Heart left ventricle (tissue), 13 donors: ENCODE measurements around the gene ALDH3B2.

Experiments
- POLR2A ChIP-seq, 2 donors: fragments of 450-650 bp; IDR thresholded peaks; one replicate each; pipeline ENCODE4 v1.6.1; 2017; ENCODE audit warnings: antibody characterized with exemption in 2 of 2, mild to moderate bottlenecking in 2 of 2, moderate library complexity in 2 of 2
- TF ChIP-seq, protein P1 (sequence below), 12 donors: fragments of 200-600 bp; sonication (generic) in 4 of 12; IDR thresholded peaks; one replicate each; pipeline versions ENCODE4 v1.5.0 to v1.8.0; 2018 to 2022; ENCODE audit warnings: antibody characterized with exemption in 12 of 12, mild to moderate bottlenecking in 5 of 12
- donor health status: ischemic (EF 13 %, LVEDD 7.1; RV severe dilation, severe dysfunction).
- donor health status: DM: no; HTN: yes; CAD: no.
- donor health status: DM: no; HTN: no; CAD: no.
- donor health status: ischemic (EF 25% LVEDD 6.9; RV normal size, moderate dysfunction).
- donor health status: ischemic (EF 25% LVEDD 5.7; RV mildly dilated, moderate dysfunction).
- donor health status: ischemic (EF 35%, LVEDD 5.7; RV mildly dilated, moderate dysfunction).
- donor health status: nonischemic (EF 11% LVEDD 7.7; RV severe dilation, severe dysfunction).
- donor health status: DM: yes; HTN: yes; CAD: no.
- donor health status: PGD.
- donor health status: ischemic (EF 29% LVEDD 5.4; RV normal size, mild dysfunction).
- donor health status: nonischemic (EF 23%, LVEDD 6.1; RV moderate dilation, normal function).

DNA sequence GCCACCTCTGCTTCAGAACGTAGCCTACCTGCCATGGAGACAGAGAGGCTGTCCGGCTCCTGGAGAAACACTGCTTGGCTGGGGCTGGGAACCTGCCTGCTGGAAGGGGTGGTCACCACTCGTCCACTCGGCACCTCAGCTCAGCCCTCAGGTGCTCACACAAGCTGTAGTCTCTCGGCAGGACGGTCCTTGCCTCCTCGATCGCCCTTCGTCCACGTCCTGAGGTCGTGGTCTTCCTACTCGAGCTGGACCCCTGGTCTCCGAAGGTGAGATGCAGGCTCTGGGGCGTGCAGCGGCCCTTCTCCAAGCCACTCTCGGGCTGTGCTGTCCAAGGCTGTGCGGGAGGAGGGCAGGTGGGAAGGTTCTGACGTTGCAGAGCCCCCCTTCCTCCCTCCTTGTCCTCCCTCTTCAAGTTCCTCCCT lies 35.0 kb downstream of the ALDH3B2 start, which contains the start of gene TBX10:
- TF ChIP-seq, protein P1, sequence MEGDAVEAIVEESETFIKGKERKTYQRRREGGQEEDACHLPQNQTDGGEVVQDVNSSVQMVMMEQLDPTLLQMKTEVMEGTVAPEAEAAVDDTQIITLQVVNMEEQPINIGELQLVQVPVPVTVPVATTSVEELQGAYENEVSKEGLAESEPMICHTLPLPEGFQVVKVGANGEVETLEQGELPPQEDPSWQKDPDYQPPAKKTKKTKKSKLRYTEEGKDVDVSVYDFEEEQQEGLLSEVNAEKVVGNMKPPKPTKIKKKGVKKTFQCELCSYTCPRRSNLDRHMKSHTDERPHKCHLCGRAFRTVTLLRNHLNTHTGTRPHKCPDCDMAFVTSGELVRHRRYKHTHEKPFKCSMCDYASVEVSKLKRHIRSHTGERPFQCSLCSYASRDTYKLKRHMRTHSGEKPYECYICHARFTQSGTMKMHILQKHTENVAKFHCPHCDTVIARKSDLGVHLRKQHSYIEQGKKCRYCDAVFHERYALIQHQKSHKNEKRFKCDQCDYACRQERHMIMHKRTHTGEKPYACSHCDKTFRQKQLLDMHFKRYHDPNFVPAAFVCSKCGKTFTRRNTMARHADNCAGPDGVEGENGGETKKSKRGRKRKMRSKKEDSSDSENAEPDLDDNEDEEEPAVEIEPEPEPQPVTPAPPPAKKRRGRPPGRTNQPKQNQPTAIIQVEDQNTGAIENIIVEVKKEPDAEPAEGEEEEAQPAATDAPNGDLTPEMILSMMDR (IDR thresholded peaks at IDR 0.05) = no peak
- TF ChIP-seq POLR2A (IDR thresholded peaks at IDR 0.05) = no peak
